GM19043 (cell line): ENCODE results near the gene LRCOL1.

Experiments used
- ATAC-seq: cut with Tn5 transposase; IDR thresholded peaks from one replicate; pipeline ENCODE4 v1.9.1; 2021; ENCODE audit warnings: low read depth; ENCODE audit not compliant: unreplicated experiment

The LRCOL1 gene

DNA sequence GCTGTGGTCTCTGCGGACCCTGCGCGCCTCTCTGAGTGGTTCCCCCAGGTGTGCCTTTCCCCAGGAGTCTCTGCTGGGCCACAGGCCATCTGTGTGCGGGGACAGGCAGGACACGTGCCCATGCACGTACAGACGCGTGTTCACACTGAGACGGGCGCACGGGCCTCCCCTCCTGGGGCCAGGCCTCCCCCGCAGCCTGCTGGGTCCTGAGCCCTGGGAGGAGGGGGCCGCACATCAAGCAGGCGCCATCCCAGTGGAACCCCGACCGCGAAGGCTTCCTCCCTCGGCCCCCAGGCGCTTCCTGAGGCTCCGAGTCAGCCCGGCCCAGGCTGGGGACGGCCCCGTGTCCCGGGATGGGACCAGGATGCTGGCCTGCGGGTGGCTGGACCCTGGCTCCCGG, 39.7 kb downstream of the LRCOL1 start:
- no peak for ATAC-seq

DNA sequence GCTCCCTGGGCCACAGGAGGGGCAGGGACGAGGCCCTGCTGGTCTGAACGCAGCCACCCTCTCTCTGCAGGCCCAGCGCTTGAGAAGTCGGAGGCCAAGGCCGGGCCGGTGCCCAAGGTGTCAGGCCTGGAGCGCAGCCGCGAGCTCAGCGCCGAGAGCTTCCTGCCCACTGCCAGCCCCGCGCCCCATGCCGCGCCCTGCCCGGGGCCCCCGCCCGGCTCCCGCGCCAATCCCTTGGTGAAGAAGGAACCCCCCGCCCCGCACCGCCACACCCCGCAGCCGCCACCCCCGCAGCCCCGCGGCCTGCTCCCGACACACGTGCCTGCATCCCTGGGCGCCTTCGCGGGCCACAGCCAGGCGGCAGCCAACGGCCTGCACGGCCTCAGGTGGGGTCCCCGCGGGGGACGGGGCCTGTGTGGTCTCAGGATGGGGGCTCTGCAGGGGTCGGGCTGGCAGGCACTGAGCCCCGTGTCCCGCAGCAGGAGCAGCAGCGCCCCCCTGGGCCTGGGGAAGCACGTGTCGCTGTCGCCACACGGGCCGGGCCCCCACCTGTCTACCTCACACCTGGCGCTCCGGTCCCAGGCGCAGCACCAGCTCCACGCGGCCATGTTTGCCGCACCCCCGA, 40.4 kb downstream of the LRCOL1 start:
- no peak for ATAC-seq

DNA sequence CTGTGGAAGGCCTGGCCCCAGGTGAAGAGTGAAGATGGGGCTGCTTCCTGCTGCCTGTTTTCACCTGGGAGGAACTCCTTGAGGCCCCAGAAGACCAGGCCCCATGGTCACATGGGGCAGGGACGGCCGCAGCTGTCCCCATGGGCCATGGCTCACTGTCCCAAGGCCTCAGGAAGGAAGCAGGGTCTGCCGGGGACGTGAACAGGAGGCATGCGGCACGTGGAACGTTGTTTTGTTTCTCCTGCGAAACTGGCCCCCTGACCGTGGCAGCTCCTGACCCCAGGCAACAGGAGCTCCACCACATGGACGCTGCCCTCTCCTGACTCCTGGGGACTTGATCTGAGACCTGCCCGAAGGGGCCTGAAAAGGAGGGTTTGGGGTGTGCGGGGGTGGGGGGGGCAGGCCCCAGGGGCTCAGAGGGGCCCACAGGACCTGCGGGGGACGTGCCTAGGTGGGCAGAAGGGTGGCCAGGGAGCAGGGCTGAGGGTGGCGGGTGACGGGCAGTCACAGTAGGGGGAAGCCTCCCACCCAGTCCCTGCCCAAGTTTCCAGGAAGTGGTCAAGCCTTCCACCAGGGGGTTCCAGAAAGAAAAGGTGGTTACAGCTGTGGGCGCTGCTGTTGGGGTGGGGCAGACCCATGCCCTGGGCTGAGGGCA, 41.4 kb downstream of the LRCOL1 start:
- ATAC-seq, result no peak

DNA sequence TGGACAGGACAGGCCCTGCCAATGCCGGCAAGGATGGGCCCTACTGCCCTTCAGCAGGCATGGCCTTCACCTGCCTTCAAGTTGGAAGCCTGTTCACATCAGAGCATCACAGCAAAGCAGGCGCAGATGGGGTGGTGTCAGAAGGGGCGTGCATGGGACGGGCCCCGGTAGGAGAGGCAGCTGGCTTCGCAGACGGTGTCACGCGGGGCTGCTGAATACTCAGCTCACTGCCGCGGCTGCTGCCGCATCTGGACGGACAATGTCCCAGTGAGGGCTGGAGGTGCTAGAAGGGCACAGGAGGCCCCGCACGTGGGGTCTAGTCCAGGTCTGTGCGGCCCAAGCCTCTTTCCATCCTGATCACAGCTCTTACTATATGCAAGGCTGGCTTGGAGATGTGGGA, 42.1 kb downstream of the LRCOL1 start:
- ATAC-seq, result no peak

DNA sequence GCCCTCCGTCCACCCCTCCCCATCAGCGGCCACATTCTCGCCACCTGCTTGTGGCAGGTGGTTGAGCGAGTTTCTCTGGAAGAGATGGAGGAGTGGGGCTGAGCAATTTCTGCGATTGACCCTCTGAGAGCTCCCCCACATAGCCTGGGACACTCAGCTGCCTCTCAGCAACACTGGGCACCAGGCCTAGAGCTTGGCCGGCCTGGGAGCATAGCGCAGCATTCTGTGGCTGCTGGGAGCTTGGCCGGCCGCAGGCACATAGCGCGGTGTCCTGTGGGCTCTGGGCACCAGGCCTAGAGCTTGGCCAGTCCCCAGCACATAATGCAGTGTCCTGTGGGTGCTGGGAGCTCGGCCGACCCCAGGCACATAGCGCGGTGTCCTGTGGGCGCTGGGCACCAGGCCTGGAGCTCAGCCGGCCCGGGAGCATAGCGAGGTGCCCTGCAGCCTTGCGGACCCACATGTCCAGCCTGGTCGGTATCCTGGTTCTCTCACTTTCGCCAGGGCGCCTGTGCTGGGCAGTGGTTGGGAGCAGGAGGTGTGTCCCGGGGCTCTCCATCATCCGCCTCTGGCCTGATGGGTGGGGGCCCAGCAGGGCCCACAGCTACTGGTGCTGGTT, 43.8 kb downstream of the LRCOL1 start:
- ATAC-seq, result no peak

DNA sequence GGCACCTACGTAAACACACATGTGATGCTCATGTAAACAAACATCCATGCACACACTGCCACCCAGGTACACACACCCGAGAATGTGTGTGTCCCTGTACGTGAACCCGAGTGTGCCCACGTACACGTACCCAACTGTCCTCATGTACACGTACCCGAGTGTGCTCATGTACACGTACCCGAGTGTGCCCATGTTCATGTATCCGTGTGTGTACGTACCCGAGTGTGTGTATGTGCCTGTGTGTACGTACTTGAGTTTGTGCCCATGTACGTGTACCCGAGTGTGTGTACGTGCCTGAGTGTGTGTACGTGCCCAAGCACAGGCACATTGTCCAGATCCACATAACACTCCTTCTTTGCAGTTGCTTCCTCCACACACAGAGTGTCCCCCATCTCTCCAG, 45.0 kb downstream of the LRCOL1 start:
- no peak for ATAC-seq

DNA sequence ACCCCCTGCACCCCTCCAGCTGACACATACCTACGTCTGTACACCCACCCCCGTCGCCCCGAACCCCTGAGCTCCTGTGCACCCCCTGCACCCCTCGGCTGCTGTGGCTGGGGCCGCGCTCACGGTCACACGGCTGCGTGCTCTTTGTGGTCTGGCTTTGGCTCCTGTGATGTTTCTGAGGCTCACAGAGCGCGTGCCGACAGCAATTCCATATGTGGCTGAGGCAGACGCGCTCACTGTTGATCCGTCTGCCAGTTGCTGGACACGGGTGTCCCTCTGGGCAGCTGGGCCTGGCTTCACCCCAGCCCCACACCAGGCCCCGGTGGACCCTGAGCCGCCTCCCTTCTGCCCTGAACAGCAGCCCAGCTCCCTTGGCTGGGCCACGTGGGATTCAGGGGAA, 46.5 kb downstream of the LRCOL1 start:
- no peak for ATAC-seq

DNA sequence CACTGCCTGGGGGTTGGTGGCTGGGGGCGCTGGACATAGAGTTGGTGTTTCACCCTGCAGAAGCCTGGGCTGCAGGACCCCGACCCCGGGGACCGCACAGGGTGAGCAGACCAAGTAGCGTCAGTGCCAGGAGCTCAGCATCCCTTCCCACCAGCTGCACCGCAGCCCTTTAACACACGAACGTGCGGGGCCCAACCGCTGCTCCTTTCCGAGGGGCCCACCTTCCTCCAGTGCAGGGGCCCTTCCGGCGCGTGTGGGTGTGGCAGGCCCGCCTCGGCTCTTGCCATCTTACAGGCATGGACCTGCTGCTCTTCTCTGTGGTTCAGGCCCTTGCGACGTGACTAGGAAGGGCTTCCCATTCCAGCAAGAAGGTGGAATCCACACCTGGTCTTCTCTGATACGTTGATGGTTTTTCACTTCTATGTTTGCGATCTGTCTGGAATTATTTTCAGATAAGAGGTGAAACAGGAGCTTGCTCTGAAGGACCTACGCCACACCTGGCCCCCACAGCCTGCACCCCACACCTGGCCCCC, 47.8 kb downstream of the LRCOL1 start:
- ATAC-seq, result no peak

DNA sequence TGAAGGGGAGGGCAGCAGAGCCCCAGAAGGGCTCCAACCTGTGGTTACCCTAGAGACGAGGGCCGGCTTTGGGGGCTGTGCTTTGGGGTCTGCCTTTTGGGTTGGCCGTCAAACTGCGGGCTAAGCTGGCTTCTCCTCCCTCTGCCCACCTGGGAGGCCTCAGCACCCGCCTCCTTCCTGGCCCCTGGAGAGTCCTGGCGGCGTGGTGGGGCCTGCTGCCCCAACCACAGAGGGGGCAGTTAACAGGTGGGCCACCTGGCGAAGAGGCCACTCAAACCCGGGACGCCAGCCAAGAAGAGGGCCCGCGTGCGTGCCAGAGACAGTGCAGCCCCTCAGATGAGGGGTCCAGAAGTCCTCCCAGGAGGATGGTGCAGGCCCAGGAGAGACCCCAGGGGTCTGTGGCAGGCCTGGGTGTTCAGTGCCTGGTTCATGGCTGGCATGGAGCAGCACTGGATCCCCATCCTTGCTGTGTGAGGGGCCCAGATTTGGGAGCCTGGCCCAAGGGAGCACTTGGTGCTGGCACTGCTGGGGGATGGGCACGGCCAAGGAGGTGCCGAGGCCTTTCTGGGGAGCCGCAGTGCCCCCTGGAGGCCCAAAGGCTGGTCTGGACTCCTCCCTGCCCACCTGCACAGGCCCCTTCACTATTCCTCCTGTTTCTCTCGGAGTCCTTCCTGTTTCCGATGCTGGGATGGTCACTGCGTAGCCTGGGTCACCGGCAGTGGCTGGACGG, 48.8 kb downstream of the LRCOL1 start:
- no peak for ATAC-seq

DNA sequence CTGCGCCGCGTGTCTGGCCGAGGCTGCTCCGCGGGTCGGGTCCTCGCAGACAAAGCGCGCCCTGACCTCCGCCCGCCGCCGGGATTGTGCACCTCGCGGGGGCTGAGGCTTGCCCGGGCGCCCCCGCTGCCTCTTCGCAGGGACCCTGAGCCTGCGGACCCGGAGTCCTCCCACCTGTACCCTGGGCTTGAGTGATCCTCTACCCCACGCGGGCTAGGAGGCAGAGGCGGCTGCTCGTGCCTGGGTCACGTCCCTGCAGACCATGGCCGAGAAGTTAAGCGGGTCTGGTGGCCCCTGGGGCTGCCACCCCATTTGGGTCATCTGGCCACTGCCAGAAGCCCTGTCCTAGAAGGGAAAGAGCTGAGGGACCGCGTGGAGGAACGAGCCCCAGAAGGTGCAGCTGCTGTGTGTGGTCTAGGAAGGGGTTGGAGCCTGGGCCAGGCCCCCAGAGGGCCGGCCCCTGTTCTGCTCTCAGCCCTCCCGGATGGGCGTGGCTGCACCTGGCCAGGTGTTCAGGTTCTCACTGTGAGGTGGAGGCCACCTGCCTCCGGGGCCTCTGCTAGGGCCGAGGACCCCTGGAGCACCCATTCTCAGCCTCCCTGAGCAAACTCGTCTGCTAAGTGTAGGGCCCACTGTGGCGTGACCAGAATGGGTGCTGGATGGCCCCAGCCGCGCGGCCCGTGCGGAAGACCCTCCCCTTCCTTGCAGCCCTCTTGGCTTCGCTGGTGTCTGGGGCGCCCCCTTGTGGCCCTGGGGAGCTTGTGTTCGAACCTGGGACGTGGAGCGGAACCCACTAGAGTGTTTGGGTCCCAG, 49.6 kb downstream of the LRCOL1 start:
- no peak for ATAC-seq

DNA sequence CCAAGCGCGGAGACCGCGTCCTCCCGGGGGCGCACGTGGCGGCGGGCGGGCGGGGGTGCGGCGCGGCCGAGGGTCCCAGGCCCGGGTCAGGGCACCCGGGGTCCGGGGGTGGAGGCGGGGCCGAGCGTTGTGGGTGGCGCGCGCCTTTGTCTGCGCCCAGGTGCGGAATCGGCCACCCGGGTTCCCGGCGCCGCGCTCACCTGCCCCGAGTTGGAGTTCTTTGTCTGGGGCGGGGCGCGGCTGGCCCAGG, 50.1 kb downstream of the LRCOL1 start:
- ATAC-seq, result no peak

DNA sequence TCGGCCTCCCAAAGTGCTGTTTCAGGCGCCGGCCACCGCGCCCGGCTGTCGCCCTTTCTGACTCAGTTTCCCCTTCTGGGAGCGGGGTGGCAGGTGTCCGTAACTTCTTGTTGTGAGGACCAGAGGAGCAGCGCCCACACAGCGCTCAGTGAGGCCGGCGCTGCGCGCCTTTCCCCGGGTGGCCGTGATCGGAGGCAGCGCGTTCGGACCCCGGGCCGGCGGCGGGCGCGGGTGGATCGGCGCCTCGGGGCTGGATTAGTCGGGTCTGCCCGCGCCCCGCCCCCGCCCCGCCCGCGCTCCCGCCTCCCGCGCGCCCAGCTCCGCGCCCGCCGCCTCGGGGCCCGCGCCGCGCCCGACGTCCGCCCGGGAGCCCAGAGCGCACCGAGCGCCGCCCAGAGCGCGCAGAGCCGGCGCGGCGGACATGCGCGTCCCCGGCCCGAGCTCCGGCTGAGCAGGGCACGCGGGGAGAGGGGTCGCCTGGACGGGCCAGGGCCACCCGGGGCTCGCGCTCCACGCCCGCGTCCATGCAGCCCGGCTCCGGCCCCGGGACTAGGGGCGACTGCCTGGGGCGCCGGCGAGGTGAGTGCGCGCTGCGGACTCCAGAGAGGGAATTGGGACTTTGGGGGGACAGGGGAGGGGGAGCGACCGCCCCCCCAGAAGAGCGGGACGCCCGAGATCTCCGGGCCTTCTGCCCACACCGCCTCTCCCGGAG, 50.6 kb downstream of the LRCOL1 start:
- no peak for ATAC-seq

DNA sequence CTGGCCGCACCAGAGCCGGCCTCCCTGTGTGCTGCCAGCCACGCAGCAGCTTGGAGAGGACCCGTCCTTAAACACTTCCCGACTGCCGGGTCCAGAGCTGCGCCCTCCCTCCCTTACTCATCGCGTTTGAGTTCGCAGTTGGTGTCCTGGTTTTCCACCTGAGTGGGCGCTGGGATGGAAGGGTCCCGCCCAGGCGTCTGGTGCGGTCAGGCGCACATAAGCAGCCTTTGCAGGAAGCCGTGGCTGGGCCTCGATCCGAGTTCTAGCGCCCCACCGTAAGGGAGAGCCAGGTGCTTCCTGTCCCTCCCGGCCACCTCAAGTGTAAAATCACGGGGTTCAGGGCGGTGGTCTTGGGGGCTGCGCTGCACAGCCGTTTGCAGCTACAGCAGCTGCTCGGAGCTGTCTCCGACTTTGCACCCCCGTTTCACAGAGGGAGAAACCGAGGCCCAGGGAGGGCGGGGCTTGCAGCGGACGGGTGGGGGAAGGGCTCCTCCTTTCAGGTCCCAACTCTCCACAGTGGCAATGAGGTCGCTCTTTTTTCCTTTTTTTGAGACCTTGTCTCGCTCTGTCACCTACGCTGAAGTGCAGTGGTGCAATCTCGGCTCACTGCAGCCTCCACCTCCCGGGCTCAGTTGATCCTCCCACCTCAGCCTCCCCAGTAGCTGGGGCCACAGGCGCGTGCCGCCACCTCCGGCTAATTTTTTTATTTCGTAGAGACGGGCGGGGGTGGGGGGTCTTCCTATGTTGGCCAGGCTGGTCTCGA, 51.3 kb downstream of the LRCOL1 start:
- ATAC-seq, result no peak

DNA sequence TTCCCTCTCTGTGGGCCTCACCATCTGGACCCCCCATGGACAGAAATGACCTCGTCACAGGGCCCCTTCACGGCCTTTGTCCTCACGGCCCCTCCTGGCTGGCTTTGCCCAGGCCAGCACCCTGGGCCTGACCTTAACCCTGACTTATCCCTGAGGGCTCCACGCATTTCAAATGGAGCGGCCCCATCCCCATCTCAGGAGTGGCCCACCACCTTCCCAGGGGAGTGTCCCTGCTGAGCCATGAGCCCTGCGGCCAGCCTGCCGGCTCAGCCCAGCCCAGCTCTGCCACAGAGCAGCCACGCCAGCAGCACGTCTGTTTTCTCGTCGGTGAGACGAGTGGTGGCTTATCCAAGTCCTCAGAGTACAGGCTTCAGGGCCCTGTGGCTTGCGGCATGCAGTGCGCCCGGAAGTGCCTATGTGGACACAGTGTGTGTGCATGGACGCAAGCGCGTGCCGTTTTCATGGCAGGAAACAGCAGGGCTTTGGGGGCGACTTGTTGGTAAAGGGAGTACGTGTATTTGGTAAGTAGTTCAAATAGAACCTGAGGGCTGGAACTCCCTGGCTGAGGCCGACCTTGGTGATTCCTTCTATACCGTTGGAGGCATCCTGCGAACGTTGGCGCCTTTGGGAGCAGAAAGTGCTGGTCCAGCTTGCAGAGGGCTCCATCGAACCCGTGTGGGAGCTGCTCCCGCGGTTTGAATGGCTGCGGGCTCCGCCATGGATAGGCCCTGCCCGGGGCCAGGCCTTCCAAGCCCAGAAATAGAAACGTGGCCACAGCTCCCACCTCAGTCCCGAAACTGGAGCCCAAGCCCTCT, 52.1 kb downstream of the LRCOL1 start:
- no peak for ATAC-seq

DNA sequence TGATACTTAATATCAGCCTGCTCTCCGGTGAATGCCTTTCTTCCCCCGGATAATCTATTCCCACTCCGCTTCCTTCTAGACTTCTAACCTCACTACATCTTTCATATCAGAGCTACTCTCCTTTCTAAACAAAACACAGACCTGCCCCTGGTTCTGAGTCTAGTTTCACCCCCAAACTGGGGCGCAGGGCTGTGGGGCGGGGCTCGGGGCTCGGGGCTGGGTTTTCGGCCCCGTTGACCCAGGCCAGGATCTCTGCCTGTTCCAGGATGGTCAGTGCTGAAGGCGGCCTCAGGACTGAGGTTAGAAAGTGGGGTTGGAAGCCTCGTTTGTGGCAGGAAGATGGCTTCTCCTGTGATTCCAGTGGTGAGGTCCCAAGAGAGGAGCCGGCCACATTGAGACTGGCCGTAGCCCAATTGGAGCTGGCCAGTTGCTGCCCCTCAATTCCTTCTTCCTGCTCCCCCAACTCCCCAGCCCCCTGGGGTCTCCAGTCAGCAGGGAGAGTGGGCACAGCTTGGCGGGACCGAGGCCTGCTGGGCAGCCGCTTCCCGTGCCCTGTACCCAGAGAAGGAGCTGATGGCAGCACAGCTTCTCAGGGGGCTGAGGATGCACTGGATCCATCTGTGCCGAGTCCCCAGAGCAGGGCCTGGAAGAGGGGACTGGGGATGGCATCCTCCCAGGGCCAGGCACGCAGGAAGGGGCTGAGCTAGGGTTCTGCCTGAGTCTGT, 52.9 kb downstream of the LRCOL1 start:
- no peak for ATAC-seq

DNA sequence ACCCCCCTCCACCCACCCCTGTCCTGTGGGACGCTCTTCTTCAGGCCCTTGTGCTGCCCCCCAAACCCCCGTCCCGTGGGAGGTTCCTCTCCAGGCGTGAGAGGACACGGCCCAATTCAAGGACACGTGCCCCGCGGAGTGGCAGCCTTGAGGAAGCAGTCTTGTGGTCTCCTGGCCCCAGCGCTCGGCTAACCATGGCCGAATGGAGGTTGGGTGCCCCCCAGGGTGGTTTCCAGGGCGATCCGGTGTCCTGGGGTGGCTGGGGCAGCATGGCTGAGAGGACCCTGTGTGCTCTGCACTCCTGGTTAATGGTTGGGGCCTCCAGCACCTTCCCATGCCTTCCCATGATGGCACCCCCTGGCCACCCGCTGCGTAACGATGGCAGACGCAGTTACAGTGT, 53.6 kb downstream of the LRCOL1 start:
- ATAC-seq, result no peak

DNA sequence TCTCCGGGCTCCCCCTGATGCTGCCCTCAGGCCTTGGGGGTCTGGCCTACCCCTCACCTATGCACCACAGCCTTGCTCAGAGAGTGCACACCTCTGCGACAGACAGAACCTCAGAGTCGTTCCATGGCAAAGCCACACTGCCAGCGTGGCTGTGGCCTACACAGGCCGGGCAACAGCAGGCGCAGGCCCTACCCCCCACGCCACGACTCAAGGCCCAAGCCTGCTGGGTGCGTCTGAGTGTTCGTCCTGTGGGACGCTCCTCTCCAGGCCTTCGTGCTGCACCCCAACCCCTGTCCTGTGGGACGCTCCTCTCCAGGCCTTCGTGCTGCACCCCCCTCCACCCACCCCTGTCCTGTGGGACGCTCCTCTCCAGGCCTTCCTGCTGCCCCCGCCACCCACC, 54.2 kb downstream of the LRCOL1 start:
- no peak for ATAC-seq

DNA sequence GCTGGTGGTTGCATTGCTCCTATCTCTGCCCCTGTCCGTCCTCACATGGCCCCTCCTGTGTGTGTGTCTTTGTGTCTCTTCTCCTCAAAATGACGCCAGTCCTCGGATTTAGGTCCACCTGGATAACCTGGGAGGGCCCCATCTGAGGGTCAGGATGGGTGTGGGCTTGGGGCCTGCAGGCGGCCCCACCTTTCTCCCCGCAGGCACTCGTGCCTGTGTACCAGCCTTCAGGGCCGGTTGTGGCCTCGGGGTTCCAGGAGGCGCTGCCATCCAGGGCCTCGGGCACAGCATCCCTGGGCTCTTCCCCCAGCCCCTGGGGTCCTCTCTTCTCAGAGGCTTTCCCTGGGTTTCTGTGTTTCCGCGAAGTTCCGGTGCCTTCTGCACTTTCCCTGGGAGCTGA, 54.7 kb downstream of the LRCOL1 start:
- no peak for ATAC-seq
